GM12891 (cell line): ENCODE data around the gene WBP1.

Experiments
- POLR2A ChIP-seq: IDR thresholded peaks from 2 replicates; pipeline ENCODE4 v1.6.1; 2011; ENCODE audit warnings: low read depth, low read length, control low read depth
- POLR2AphosphoS5 ChIP-seq: IDR thresholded peaks from 2 replicates; pipeline ENCODE4 v1.6.1; 2011; ENCODE audit warnings: low read depth, low read length, control low read depth
- SPI1 ChIP-seq: IDR thresholded peaks from 2 replicates; pipeline ENCODE4 v1.6.1; 2011; ENCODE audit warnings: low read depth, low read length, control low read depth
- TAF1 ChIP-seq: IDR thresholded peaks from 2 replicates; pipeline ENCODE4 v1.6.1; 2011; ENCODE audit warnings: low read depth, low read length, control low read depth

DNA sequence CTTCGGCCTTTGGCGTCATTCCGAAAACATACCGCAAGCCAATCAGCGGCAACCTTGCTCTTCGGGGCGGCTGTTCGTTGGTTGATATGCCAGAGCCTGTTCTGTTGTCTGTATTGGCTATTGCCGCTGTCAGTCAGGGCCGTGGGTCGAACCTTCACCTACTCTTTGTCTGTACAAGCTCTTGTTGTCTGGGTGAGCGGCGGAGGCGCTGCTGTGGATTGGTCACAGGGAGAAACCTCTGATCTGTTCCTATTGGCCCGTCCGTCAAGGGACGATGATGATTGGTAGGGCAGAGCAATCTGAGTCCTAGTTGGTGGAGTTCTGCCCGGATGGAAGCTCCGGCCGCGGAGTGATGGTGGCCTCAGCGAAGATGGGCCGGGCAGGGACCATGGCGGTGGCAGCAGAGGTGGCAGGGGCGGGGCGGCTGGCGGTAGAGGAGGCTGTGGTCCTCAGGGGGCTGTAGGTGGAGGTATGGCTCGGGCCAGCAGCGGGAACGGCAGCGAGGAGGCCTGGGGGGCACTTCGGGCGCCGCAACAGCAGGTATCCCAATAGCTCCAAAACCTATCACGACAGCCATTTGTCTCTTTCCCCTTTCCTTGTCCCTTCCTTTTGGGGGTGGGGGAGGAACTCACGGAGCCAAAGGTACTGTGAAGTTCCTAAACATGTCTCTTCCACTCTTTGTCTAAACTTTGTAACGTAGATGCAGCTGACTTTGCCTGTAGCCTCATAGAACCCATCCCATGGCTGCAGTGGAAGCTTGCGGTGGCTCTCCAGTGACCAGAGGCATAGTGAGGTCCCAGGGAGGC is at the start of gene WBP1:
- TF ChIP-seq POLR2AphosphoS5 (0 out of 2 replicates have a peak, but pooled peaks have one; percentile 7), TAF1 (no peak), SPI1 (no peak), POLR2A (peak; percentile 55; the same call in 1 of the 2 replicates)
